Measurements from ENCODE around the gene SETD5.
"Not testable (repeated sequence)": the region's sequence is repeated elsewhere in the genome, so short reads cannot be mapped to it uniquely, and the experiment has no call there.

The SETD5 gene

GRCh38 chr3:9455596-9456131 lies 58.2 kb downstream of the SETD5 start:
- no peak for DNase-seq (ENCODE audit: low spot score)

GRCh38 chr3:9467451-9467850 lies 70.0 kb downstream of the SETD5 start:
- no peak for DNase-seq (ENCODE audit: low spot score)

GRCh38 chr3:9468460-9468859 lies 71.0 kb downstream of the SETD5 start:
- peak; percentile 8 for DNase-seq (ENCODE audit: low spot score)

GRCh38 chr3:9469986-9470385 lies 72.6 kb downstream of the SETD5 start:
- DNase-seq (ENCODE audit: low spot score), result no peak

GRCh38 chr3:9473496-9474065 lies 76.2 kb downstream of the SETD5 start:
- DNase-seq (ENCODE audit: low spot score), result no peak

GRCh38 chr3:9474482-9474881 lies 77.1 kb downstream of the SETD5 start:
- no peak for DNase-seq (ENCODE audit: low spot score)

GRCh38 chr3:9476935-9477334 lies 79.5 kb downstream of the SETD5 start:
- no peak for DNase-seq (ENCODE audit: low spot score)

- no peak for DNase-seq (ENCODE audit: low spot score)
Observed at GRCh38 chr3:9480265-9480664, 82.8 kb downstream of the SETD5 start.

GRCh38 chr3:9485248-9485647 lies 87.8 kb downstream of the SETD5 start:
- no peak for DNase-seq (ENCODE audit: low spot score)

GRCh38 chr3:9491506-9491905 lies 94.1 kb downstream of the SETD5 start:
- no peak for DNase-seq (ENCODE audit: low spot score)

GRCh38 chr3:9494036-9494435 lies 96.6 kb downstream of the SETD5 start:
- not testable (repeated sequence) for DNase-seq (ENCODE audit: low spot score)

GRCh38 chr3:9496893-9497292 lies 99.5 kb downstream of the SETD5 start:
- no peak for DNase-seq (ENCODE audit: low spot score)

- DNase-seq (ENCODE audit: low spot score), result no peak
Observed at GRCh38 chr3:9497821-9498565, 100.6 kb downstream of the SETD5 start.

GRCh38 chr3:9498781-9499180 lies 101.4 kb downstream of the SETD5 start:
- DNase-seq (ENCODE audit: low spot score), result no peak

GRCh38 chr3:9499455-9500107 lies 102.2 kb downstream of the SETD5 start:
- DNase-seq (ENCODE audit: low spot score), result no peak

GRCh38 chr3:9500108-9501050 lies 103.0 kb downstream of the SETD5 start:
- peak; percentile 66 for DNase-seq (ENCODE audit: low spot score)

- DNase-seq (ENCODE audit: low spot score), result no peak
Observed at GRCh38 chr3:9501226-9501625, 103.8 kb downstream of the SETD5 start.

- peak; percentile 76 for DNase-seq (ENCODE audit: low spot score)
Observed at GRCh38 chr3:9503283-9503682, 105.9 kb downstream of the SETD5 start.

GRCh38 chr3:9507586-9508578 lies 110.5 kb downstream of the SETD5 start:
- no peak for DNase-seq (ENCODE audit: low spot score)

- DNase-seq (ENCODE audit: low spot score), result no peak
Observed at GRCh38 chr3:9508781-9509180, 111.4 kb downstream of the SETD5 start.
